IMR-90 (cell line): ENCODE measurements around the gene PLD1. TPM values are rescaled to one million over a fixed set of nuclear protein-coding genes. Genes with fewer than 3 reads are reported as not detected.

Source experiments
- ATAC-seq: fragments of 200-7000 bp; cut with Tn5 transposase; 2 replicates; pipeline ENCODE4 v1.9.1; 2020; ENCODE audit warnings: low read depth, mild to moderate bottlenecking, moderate library complexity
- BruUV-seq: library from RNA; stranded (reverse); fragments of 400-500 nt; replicated peaks from 2 replicates; lab custom pipeline; 2021; lab: Mats Ljungman, UMichigan
- CTCF ChIA-PET: fragments of 300-600 bp; formaldehyde crosslinking; extraction: SDS; loops from one replicate; lab custom pipeline; 2021; ENCODE audit warnings: antibody characterized with exemption; lab: Yijun Ruan, JAX
- POLR2A ChIA-PET: fragments of 300-600 bp; sonication (Branson Sonifier 250); formaldehyde crosslinking; loops from one replicate; lab custom pipeline; 2022; ENCODE audit warnings: antibody characterized with exemption; ENCODE audit not compliant: unreplicated experiment; lab: Charles Lee
- DNase-seq: peaks from one replicate; pipeline ENCODE4 v3.0.0; 2013
- H2AFZ ChIP-seq: replicated peaks from 2 replicates; pipeline ENCODE3; 2013; ENCODE audit warnings: low read length, mild to moderate bottlenecking; ENCODE audit not compliant: poor library complexity
- H2AK5ac ChIP-seq: 2 replicates; pipeline ENCODE4 v1.6.1; 2013; ENCODE audit warnings: low read depth, low read length, inconsistent platforms
- H2AK9ac ChIP-seq: replicated peaks from 2 replicates; pipeline ENCODE3; 2013; ENCODE audit warnings: mild to moderate bottlenecking, low read depth, low read length, moderate library complexity; ENCODE audit not compliant: poor library complexity
- H2BK120ac ChIP-seq: 2 replicates; pipeline ENCODE4 v1.6.1; 2013; ENCODE audit warnings: low read depth, low read length, inconsistent platforms
- H2BK15ac ChIP-seq: 3 replicates; pipeline ENCODE4 v1.6.1; 2013; ENCODE audit warnings: low read depth, low read length, inconsistent platforms
- H2BK20ac ChIP-seq: 2 replicates; pipeline ENCODE4 v1.6.1; 2013; ENCODE audit warnings: low read depth, mild to moderate bottlenecking, inconsistent platforms, low read length, moderate library complexity
- H2BK5ac ChIP-seq: 2 replicates; pipeline ENCODE4 v1.6.1; 2013; ENCODE audit warnings: mild to moderate bottlenecking, low read depth, low read length, inconsistent platforms; ENCODE audit not compliant: poor library complexity, severe bottlenecking
- H3K14ac ChIP-seq: replicated peaks from 2 replicates; pipeline ENCODE4 v1.6.1; 2013; ENCODE audit warnings: low read depth, low read length, inconsistent platforms
- H3K18ac ChIP-seq: 2 replicates; pipeline ENCODE4 v1.6.1; 2013; ENCODE audit warnings: low read depth, low read length, control low read depth
- H3K23ac ChIP-seq: 2 replicates; pipeline ENCODE4 v1.6.1; 2013; ENCODE audit warnings: low read depth, low read length, inconsistent platforms
- H3K27ac ChIP-seq: 2 replicates; pipeline ENCODE4 v1.5.1; 2013; ENCODE audit warnings: mild to moderate bottlenecking, control low read depth, low read length; ENCODE audit not compliant: insufficient read depth
- H3K27me3 ChIP-seq: 2 replicates; pipeline ENCODE4 v1.6.1; 2013; ENCODE audit warnings: low read length; ENCODE audit not compliant: control insufficient read depth, insufficient read depth
- H3K36me3 ChIP-seq: 2 replicates; pipeline ENCODE4 v1.6.1; 2013; ENCODE audit warnings: low read length, mixed read lengths; ENCODE audit not compliant: control insufficient read depth, insufficient read depth
- H3K4ac ChIP-seq: 2 replicates; pipeline ENCODE4 v1.6.1; 2013; ENCODE audit warnings: low read depth, low read length, inconsistent platforms
- H3K4me1 ChIP-seq: 2 replicates; pipeline ENCODE4 v1.6.1; 2013; ENCODE audit warnings: low read length, mixed read lengths; ENCODE audit not compliant: control insufficient read depth, insufficient read depth
- H3K4me2 ChIP-seq: 2 replicates; pipeline ENCODE4 v1.6.1; 2013; ENCODE audit warnings: low read depth, mild to moderate bottlenecking, control low read depth, low read length, moderate library complexity
- H3K4me3 ChIP-seq: 2 replicates; pipeline ENCODE4 v1.5.1; 2013; ENCODE audit warnings: low read depth, mild to moderate bottlenecking, control low read depth, low read length, moderate library complexity; ENCODE audit not compliant: insufficient read depth
- H3K56ac ChIP-seq: 2 replicates; pipeline ENCODE4 v1.6.1; 2013; ENCODE audit warnings: low read length, inconsistent platforms; ENCODE audit not compliant: insufficient read depth; ENCODE audit errors: extremely low read depth
- H3K79me1 ChIP-seq, 2 experiments: 2 replicates each; pipeline ENCODE4 v1.6.1; 2013; ENCODE audit warnings: low read length in 2 of 2, inconsistent platforms in 1 of 2, low read depth in 1 of 2
- H3K9ac ChIP-seq: 2 replicates; pipeline ENCODE4 v1.6.1; 2013; ENCODE audit warnings: low read depth, low read length, control low read depth
- H3K9me1 ChIP-seq: 2 replicates; pipeline ENCODE4 v1.6.1; 2013; ENCODE audit warnings: low read length, inconsistent platforms; ENCODE audit not compliant: insufficient read depth
- H3K9me3 ChIP-seq: 2 replicates; pipeline ENCODE4 v1.6.1; 2013; ENCODE audit warnings: low read length; ENCODE audit not compliant: control insufficient read depth, insufficient read depth
- H4K20me1 ChIP-seq: 2 replicates; pipeline ENCODE4 v1.6.1; 2013; ENCODE audit warnings: low read length, inconsistent platforms; ENCODE audit not compliant: insufficient read depth
- H4K5ac ChIP-seq: 2 replicates; pipeline ENCODE4 v1.6.1; 2013; ENCODE audit warnings: mild to moderate bottlenecking, low read depth, low read length, control low read depth
- H4K8ac ChIP-seq, 2 experiments: 2 replicates each; pipeline ENCODE4 v1.6.1; 2013; ENCODE audit warnings: low read depth in 2 of 2, low read length in 2 of 2, control low read depth in 1 of 2, inconsistent platforms in 1 of 2
- H4K91ac ChIP-seq: 2 replicates; pipeline ENCODE4 v1.6.1; 2013; ENCODE audit warnings: low read depth, low read length, inconsistent platforms; ENCODE audit not compliant: insufficient read depth
- BHLHE40 ChIP-seq: fragments of 150-350 bp; IDR thresholded peaks from 2 replicates; pipeline ENCODE4 v1.6.1; 2016; ENCODE audit warnings: mild to moderate bottlenecking, low read depth, low read length
- CEBPB ChIP-seq: IDR thresholded peaks from 2 replicates; pipeline ENCODE4 v1.6.1; 2012; ENCODE audit warnings: low read depth, low read length, improper control_type of control experiment
- CHD1 ChIP-seq: IDR thresholded peaks from 2 replicates; pipeline ENCODE4 v1.6.1; 2012; ENCODE audit warnings: low read depth, low read length, improper control_type of control experiment
- FOS ChIP-seq: fragments of 150-350 bp; IDR thresholded peaks from 2 replicates; pipeline ENCODE4 v1.6.1; 2016; ENCODE audit warnings: low read depth, low read length
- MAFK ChIP-seq: IDR thresholded peaks from 2 replicates; pipeline ENCODE4 v1.6.1; 2012; ENCODE audit warnings: low read depth, low read length, improper control_type of control experiment
- MAZ ChIP-seq: IDR thresholded peaks from 2 replicates; pipeline ENCODE4 v1.6.1; 2012; ENCODE audit warnings: low read depth, mild to moderate bottlenecking, low read length, improper control_type of control experiment, moderate library complexity, borderline replicate concordance
- MXI1 ChIP-seq: IDR thresholded peaks from 2 replicates; pipeline ENCODE4 v1.6.1; 2012; ENCODE audit warnings: low read depth, mild to moderate bottlenecking, low read length, moderate library complexity, borderline replicate concordance
- NFE2L2 ChIP-seq: fragments of 150-350 bp; IDR thresholded peaks from 2 replicates; pipeline ENCODE4 v1.6.1; 2016; ENCODE audit warnings: low read depth, mild to moderate bottlenecking, low read length
- POLR2A ChIP-seq: IDR thresholded peaks from 2 replicates; pipeline ENCODE4 v1.6.1; 2012; ENCODE audit warnings: mild to moderate bottlenecking, low read depth, low read length
- RAD21 ChIP-seq: IDR thresholded peaks from 2 replicates; pipeline ENCODE4 v1.6.1; 2012; ENCODE audit warnings: low read length, improper control_type of control experiment
- RCOR1 ChIP-seq: IDR thresholded peaks from 2 replicates; pipeline ENCODE4 v1.6.1; 2012; ENCODE audit warnings: mild to moderate bottlenecking, low read length, improper control_type of control experiment; ENCODE audit not compliant: insufficient replicate concordance
- RFX5 ChIP-seq: IDR thresholded peaks from 2 replicates; pipeline ENCODE4 v1.8.0; 2012; ENCODE audit warnings: low read depth, mild to moderate bottlenecking, low read length, moderate library complexity
- SMC3 ChIP-seq: fragments of 150-350 bp; IDR thresholded peaks from 2 replicates; pipeline ENCODE4 v1.6.1; 2016; ENCODE audit warnings: low read depth, mild to moderate bottlenecking, antibody characterized with exemption, low read length, moderate library complexity
- WGBS, 2 experiments: methylation state at CpG; one replicate each; pipeline versions ENCODE4 v1.1.5 to v1.1.7; 2013; ENCODE audit warnings: missing lambda C conversion rate in 2 of 2; ENCODE audit not compliant: insufficient read length in 1 of 2; ENCODE audit errors: extremely low coverage in 2 of 2; 5-methylcytosine and 5-hydroxymethylcytosine counted together
- dilution Hi-C: fragments of 300-500 bp; cut with HindIII; formaldehyde crosslinking; loops from one replicate; pipeline ENCODE4 v1.14.3; 2018; ENCODE audit warnings: low sequenced_read_pairs; ENCODE audit not compliant: unreplicated experiment
- in situ Hi-C: fragments of 300-500 bp; cut with MboI; formaldehyde crosslinking; loops from 3 replicates; pipeline ENCODE4 v1.14.3; 2019; ENCODE audit warnings: low sequenced_read_pairs, inconsistent platforms, mixed read lengths
- intact Hi-C: fragments of 100-400 bp; cut with micrococcal nuclease; formaldehyde crosslinking; loops from 2 replicates; pipeline ENCODE4 v1.10.0; 2022
- polyA plus RNA-seq, 3 experiments: library from polyadenylated mRNA; depleted of rRNA; stranded (reverse); fragments of >200 nt; gene quantifications; 2 replicates each; pipeline ENCODE4 v1.2.3, GENCODE V29; 2012; ENCODE audit warnings: low replicate concordance in 1 of 3
- total RNA-seq: library from RNA; depleted of rRNA; stranded (reverse); fragments of >200 nt; gene quantifications from 2 replicates; pipeline ENCODE4 v1.2.3, GENCODE V29; 2012
- TF ChIP-seq, protein P1 (sequence below): fragments of 150-350 bp; IDR thresholded peaks from 2 replicates; pipeline ENCODE4 v1.6.1; 2016; ENCODE audit warnings: low read depth, mild to moderate bottlenecking, low read length, moderate library complexity, borderline replicate concordance
- TF ChIP-seq, protein P2 (sequence below): conservative IDR thresholded peaks from 2 replicates; pipeline ENCODE4 v1.5.1; 2012; ENCODE audit warnings: mild to moderate bottlenecking, low read depth, low read length, improper control_type of control experiment
- TF ChIP-seq, protein P3 (sequence below): fragments of 150-350 bp; IDR thresholded peaks from 2 replicates; pipeline ENCODE4 v1.6.1; 2017; ENCODE audit warnings: mild to moderate bottlenecking, antibody characterized with exemption, low read length, low read depth

PLD1 gene
- total and polyA plus RNA-seq, 2 of the 4 experiments (the other 2 are of a cell fraction): 3.3 to 9.7 TPM

DNA sequence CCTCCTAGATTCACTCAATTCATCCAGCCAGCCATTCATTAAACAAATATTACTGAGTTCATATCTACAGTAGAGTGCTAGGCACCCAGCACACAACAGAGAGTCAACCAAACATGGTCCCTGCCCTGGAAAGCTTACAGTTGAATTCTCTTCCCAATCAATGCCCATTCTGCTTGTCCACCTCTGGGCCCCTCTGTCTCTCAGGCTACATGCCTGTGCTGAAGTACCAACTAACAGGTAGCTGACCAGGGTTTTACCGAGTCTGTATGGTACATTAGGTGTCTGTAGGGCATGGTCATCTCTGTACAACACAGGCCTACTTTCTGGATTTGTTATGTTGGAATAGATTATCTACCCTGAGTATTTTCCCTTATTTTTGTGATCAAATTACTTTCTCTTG is 23.3 kb downstream of the PLD1 start:
- BruUV-seq: no TSS peak
- H2BK15ac ChIP-seq: no peak overlapping the region
- intact Hi-C loops (no loop called here), dilution Hi-C loops (no loop called here), in situ Hi-C loops (no loop called here)
- H3K79me1 ChIP-seq: peaks cover 3 to 29% of the 10 kb centered on the region in 2 experiments
- peaks cover 4% of the 10 kb centered on the region; the same call in 1 of the 2 replicates for H3K9me3 ChIP-seq
- no peak overlapping the region for H2BK20ac ChIP-seq
- no peak overlapping the region for H2AK5ac ChIP-seq
- whole genome bisulfite sequencing, 2 experiments: no CpG with 5 or more reads among the region's 1 CpG
- H3K9ac ChIP-seq: no peak overlapping the region
- ChIA-PET POLR2A (no interaction called here), CTCF (no interaction called here)
- peaks cover 19% of the 10 kb centered on the region for H3K9me1 ChIP-seq
- no peaks in the 10 kb centered on the region for H3K27me3 ChIP-seq
- H3K56ac ChIP-seq: no peak overlapping the region
- no peak overlapping the region for H3K4me3 ChIP-seq
- H2AK9ac ChIP-seq: no peak overlapping the region
- no peak overlapping the region for H2BK5ac ChIP-seq
- no peak overlapping the region for H3K23ac ChIP-seq
- no peak overlapping the region for H2AFZ ChIP-seq
- no peak overlapping the region for H3K14ac ChIP-seq
- no peak overlapping the region for H4K5ac ChIP-seq
- no peak overlapping the region for H4K91ac ChIP-seq
- ATAC-seq (no peak), DNase-seq (no peak)
- H4K20me1 ChIP-seq: peaks cover 2% of the 10 kb centered on the region; the same call in 1 of the 2 replicates
- no peak overlapping the region for H3K4ac ChIP-seq
- H3K36me3 ChIP-seq: no peaks in the 10 kb centered on the region
- H3K4me2 ChIP-seq: no peak overlapping the region
- TF ChIP-seq SMC3 (no peak), NFE2L2 (no peak), FOS (no peak), RAD21 (no peak), CHD1 (no peak), POLR2A (no peak), RCOR1 (no peak), BHLHE40 (no peak), MXI1 (no peak), MAZ (no peak), MAFK (no peak), CEBPB (no peak), RFX5 (no peak)
- TF ChIP-seq, protein P1, sequence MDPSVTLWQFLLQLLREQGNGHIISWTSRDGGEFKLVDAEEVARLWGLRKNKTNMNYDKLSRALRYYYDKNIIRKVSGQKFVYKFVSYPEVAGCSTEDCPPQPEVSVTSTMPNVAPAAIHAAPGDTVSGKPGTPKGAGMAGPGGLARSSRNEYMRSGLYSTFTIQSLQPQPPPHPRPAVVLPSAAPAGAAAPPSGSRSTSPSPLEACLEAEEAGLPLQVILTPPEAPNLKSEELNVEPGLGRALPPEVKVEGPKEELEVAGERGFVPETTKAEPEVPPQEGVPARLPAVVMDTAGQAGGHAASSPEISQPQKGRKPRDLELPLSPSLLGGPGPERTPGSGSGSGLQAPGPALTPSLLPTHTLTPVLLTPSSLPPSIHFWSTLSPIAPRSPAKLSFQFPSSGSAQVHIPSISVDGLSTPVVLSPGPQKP: no peak
- TF ChIP-seq, protein P2, sequence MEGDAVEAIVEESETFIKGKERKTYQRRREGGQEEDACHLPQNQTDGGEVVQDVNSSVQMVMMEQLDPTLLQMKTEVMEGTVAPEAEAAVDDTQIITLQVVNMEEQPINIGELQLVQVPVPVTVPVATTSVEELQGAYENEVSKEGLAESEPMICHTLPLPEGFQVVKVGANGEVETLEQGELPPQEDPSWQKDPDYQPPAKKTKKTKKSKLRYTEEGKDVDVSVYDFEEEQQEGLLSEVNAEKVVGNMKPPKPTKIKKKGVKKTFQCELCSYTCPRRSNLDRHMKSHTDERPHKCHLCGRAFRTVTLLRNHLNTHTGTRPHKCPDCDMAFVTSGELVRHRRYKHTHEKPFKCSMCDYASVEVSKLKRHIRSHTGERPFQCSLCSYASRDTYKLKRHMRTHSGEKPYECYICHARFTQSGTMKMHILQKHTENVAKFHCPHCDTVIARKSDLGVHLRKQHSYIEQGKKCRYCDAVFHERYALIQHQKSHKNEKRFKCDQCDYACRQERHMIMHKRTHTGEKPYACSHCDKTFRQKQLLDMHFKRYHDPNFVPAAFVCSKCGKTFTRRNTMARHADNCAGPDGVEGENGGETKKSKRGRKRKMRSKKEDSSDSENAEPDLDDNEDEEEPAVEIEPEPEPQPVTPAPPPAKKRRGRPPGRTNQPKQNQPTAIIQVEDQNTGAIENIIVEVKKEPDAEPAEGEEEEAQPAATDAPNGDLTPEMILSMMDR: no peak
- TF ChIP-seq, protein P3, sequence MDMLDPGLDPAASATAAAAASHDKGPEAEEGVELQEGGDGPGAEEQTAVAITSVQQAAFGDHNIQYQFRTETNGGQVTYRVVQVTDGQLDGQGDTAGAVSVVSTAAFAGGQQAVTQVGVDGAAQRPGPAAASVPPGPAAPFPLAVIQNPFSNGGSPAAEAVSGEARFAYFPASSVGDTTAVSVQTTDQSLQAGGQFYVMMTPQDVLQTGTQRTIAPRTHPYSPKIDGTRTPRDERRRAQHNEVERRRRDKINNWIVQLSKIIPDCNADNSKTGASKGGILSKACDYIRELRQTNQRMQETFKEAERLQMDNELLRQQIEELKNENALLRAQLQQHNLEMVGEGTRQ: no peak
- H3K18ac ChIP-seq: no peak overlapping the region
- H3K4me1 ChIP-seq: peaks cover 20% of the 10 kb centered on the region
- no peak overlapping the region for H3K27ac ChIP-seq
- no peak overlapping the region for H2BK120ac ChIP-seq
- no peak overlapping the region for H4K8ac ChIP-seq
